GM11168 (cell line): Measurements from ENCODE around the gene VIPR1.
"Not testable (repeated sequence)": the region's sequence is repeated elsewhere in the genome, so short reads cannot be mapped to it uniquely, and the experiment has no call there.

Experiments used
- in situ Hi-C: fragments of 300-500 bp; cut with MboI; formaldehyde crosslinking; loops from one replicate; pipeline ENCODE4 v1.12.0; 2022; ENCODE audit warnings: low sequenced_read_pairs; ENCODE audit not compliant: unreplicated experiment

The VIPR1 gene

DNA sequence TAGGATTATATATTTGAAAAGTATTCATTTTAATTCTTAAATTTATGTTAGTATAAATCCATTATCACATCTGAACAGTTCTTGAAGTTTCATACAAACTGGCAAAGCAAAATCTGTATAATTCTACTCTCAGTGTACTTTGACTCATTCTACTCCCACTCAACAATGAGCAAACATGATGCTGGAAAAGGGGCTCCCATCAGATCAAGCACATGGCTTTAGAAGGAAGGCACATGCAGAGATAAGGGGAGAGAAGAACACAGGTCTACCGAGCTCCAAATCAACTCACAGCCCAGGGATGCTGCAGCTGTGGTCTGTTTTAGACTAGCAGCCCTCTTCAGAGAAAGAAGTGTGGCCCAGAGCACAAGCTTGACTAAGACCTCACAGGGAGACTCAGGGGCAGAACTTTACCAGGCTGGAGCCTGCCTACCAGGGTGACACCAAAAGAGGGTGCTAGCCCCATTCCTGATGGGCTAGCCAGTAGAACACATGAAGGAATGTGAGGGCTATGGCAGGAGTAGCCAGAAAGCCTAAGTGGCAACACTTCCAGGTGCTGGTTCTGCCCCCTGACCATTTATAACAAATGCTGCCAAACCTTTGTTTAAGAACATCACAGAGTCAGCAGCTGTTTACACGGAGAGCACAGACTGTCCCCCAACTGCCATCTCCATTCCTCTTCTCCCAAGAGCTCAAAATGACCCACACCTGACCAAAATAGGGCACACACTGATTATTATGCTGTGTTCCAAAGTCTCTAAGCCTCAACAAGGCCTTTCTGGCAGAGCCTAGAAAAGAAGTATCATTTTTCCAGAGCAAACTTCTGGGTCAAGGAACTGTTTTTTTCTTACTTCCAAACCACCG, 59.8 kb downstream of the VIPR1 start:
- in situ Hi-C loops, result no loop called here

DNA sequence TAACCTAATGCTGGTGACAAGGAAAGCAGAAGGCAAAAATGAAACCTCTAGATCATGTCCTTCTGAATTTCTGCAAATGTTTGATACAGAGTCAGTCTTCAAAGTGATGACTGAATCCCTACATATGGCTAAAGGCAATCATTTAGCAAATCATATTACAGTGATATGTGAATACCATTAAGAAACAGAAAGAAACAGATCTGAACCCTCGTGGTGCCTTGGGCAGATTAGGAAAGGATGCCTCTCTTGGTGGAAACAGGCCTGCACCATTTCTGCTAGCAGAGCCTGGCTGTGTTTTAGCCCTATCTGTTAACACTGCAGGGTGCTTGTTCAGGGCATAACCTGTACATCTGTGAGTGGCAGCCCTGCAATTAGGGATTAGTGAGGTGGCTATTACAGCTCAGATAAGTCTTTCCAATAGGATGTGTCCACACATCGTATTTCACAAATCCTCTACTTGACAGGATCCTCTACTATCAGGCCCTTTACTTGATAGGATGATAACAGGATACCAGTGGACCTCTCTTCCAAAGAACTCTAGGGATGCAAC, 67.2 kb downstream of the VIPR1 start:
- in situ Hi-C loops, result no loop called here

DNA sequence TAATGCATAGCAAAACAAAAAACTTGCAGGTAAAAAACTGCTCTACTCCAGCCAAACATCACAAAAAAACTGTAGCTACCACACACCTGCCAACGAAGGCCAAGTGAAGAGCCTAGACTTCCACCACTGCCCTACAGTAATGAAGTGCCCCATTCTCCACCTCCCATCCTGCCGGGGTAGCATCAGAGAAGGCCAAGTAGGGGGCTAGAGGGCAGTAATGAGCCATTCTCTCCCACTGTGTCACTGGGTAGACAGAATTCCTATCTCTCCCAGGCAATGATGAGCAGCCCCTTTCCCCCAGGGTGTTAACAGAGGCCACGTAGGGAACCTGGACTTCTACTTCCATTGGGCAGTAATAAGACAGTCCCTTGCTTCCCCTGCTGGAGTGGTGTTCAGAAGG, 69.8 kb downstream of the VIPR1 start:
- in situ Hi-C loops, result no loop called here

GRCh38 chr3:42575137-42575741, 72.8 kb downstream of the VIPR1 start:
- in situ Hi-C loops, result no loop called here

DNA sequence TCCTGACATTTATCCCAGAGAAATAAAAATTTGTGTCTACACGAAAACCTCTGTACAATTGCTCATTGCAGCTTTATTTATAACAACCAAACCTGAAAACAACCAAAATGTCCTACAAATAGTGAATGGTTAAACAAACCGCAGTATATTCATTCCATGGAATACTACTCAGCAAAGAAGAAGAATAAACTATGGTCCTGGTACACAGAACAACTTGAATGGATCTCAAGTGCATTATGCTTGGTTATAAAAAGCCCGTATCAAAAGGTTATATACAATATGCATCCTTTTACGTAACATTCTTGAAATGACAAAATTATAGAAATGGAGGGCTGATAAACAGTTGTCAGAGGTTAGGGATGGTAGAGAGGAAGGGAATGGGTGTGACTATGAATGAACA, 75.6 kb downstream of the VIPR1 start:
- in situ Hi-C loops, result no loop called here

- in situ Hi-C loops, result not testable (repeated sequence)
These were observed 76.9 kb downstream of the VIPR1 start for GRCh38 chr3:42579346-42579745.

- in situ Hi-C loops, result no loop called here
These were observed 78.9 kb downstream of the VIPR1 start for GRCh38 chr3:42581400-42581708.

DNA sequence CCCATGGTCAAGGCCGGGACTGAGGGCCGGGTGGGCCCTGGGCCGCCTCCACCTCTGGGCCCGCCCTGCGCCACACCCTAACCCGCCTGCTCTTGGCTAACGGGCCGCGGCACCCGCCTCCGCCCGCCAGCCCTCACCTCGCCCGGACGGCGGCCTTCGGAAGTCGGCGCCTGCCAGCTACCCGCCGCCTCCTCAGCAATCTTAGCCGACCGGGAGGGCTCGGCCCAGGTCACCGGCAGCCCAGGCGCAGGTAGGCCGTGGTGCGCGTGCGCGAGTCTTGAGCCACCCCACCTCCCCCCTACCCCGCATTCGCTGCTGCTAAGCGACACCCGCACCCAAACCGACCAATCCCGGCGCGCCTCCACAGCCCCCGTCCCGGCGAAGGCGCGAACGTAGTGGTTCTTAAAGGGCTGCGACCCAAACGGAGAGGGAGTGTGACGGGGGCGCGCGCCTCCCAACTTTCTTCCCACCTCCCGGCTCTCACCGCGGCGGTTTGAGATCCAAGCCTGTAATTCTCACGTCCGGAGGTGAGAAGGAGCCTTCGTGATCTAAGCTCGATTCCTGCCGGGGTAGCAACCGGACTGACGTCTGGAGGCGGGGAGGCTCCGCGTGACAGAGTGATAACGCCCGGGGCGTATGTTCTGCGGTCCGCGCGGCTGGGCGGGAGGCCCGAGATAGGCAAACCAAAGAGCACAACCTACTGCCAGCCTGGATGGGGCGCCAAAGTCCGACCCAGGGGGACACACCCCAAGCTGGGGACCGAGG, 79.4 kb downstream of the VIPR1 start, which contains the start of gene SEC22C:
Gene SEC22C, minus strand, starts transcription at position 259 of the 765 bp plus-strand sequence. CDS start 12,921 bp downstream, outside the sequence.
- in situ Hi-C loops, result no loop called here

DNA sequence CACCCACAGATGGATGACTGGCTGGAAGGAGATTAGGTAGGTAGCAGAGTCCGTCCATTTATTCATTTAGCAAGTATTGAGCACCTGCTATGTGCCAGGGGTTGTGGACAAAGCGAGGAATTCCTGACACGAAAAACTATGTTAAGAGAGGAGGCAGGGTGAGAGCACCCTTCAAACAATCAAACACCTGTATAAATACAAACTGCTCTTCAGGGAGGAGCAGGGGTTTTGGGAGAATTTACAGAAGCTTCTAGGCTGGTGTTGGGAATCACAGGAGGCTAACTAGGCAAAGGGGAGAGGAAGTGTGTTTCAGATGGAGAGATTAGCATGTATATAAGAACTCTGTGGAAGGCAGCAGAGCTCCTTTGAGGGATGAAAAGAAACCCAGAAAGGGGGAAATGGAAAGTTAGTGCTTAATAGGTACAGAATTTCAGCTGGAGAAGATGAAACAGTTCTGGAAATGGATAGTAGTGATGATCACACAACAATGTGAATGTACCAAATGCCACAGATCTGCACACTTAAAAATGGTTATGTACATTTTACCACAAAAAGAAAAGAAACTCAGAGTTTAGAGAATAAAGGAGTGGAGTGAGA, 80.1 kb downstream of the VIPR1 start:
- in situ Hi-C loops, result no loop called here
